ENCODE measurements around the gene ZBTB20. TPM values are rescaled to one million over a fixed set of nuclear protein-coding genes. Genes with fewer than 3 reads are reported as not detected.

ZBTB20 gene
- total and polyA plus RNA-seq, 5 experiments from 2014 or later, result 16.5 to 50.8 (median 22.0) TPM

- DNase-seq (no peak), ATAC-seq (no peak)
- Mint-ChIP-seq H3K4me3 (no peak overlapping the region), H3K27ac (no peak overlapping the region), H3K9me3 (no peaks in the 10 kb centered on the region), H3K36me3 (no peaks in the 10 kb centered on the region), H3K27me3 (no peaks in the 10 kb centered on the region), H3K4me1 (peaks cover 0 to 5% (median 2%) of the 10 kb centered on the region in 4 donors)
- POLR2A ChIA-PET, result no interaction called here
Measured at GRCh38 chr3:114466251-114466650, 680.8 kb downstream of the ZBTB20 start.

- H3K9me3 Mint-ChIP-seq, result no peaks in the 10 kb centered on the region
- peaks cover 0 to 6% (median 2%) of the 10 kb centered on the region in 4 donors for H3K4me1 Mint-ChIP-seq
- no peaks in the 10 kb centered on the region for H3K36me3 Mint-ChIP-seq
- ATAC-seq, result no peak
- H3K4me3 Mint-ChIP-seq, result no peak overlapping the region
- H3K27me3 Mint-ChIP-seq, result no peaks in the 10 kb centered on the region
- no peak overlapping the region for H3K27ac Mint-ChIP-seq
- POLR2A ChIA-PET, result interaction anchor here (0.6 kb wide), 1 partner anchor 10 kb away, joined by 4 read pairs; no protein-coding TSS in a partner anchor
- DNase-seq, result no peak
Measured at GRCh38 chr3:114464548-114464947, 682.5 kb downstream of the ZBTB20 start.

- Mint-ChIP-seq H3K4me1 (peaks cover 0 to 13% (median 4%) of the 10 kb centered on the region in 4 donors), H3K27me3 (no peaks in the 10 kb centered on the region), H3K4me3 (no peak overlapping the region), H3K27ac (no peak overlapping the region), H3K36me3 (no peaks in the 10 kb centered on the region), H3K9me3 (no peaks in the 10 kb centered on the region)
- DNase-seq (no peak), ATAC-seq (no peak)
- POLR2A ChIA-PET, result no interaction called here
Measured at GRCh38 chr3:114462750-114463149, 684.3 kb downstream of the ZBTB20 start.

GRCh38 chr3:114460459-114460858 is 686.6 kb downstream of the ZBTB20 start:
- no peak overlapping the region for H3K4me3 Mint-ChIP-seq
- H3K27me3 Mint-ChIP-seq, result no peaks in the 10 kb centered on the region
- H3K36me3 Mint-ChIP-seq, result no peaks in the 10 kb centered on the region
- no peak overlapping the region for H3K27ac Mint-ChIP-seq
- ATAC-seq (no peak), DNase-seq (no peak)
- H3K4me1 Mint-ChIP-seq, result peaks cover 0 to 7% (median 4%) of the 10 kb centered on the region in 4 donors
- H3K9me3 Mint-ChIP-seq, result no peaks in the 10 kb centered on the region
- POLR2A ChIA-PET, result no interaction called here

GRCh38 chr3:114456742-114457141 is 690.3 kb downstream of the ZBTB20 start:
- Mint-ChIP-seq H3K9me3 (no peaks in the 10 kb centered on the region), H3K4me1 (peaks cover 2 to 10% (median 9%) of the 10 kb centered on the region in 4 donors), H3K27me3 (no peaks in the 10 kb centered on the region), H3K36me3 (no peaks in the 10 kb centered on the region), H3K27ac (no peak overlapping the region), H3K4me3 (no peak overlapping the region)
- ATAC-seq (no peak), DNase-seq (no peak)
- POLR2A ChIA-PET, result no interaction called here

- Mint-ChIP-seq H3K27ac (no peak overlapping the region), H3K4me3 (no peak overlapping the region), H3K9me3 (no peaks in the 10 kb centered on the region), H3K4me1 (peaks cover 2 to 19% (median 14%) of the 10 kb centered on the region in 4 donors), H3K36me3 (no peaks in the 10 kb centered on the region), H3K27me3 (no peaks in the 10 kb centered on the region)
- DNase-seq, result no peak
- ATAC-seq, result no peak
- POLR2A ChIA-PET, result no interaction called here
Measured at GRCh38 chr3:114455432-114455831, 691.7 kb downstream of the ZBTB20 start.

GRCh38 chr3:114454551-114455251 is 692.4 kb downstream of the ZBTB20 start:
- peak in 4 of 10 donors; percentile 1 to 16 (median 11) for DNase-seq
- no peak for ATAC-seq
- Mint-ChIP-seq H3K27ac (no peak overlapping the region), H3K27me3 (no peaks in the 10 kb centered on the region), H3K4me3 (no peak overlapping the region), H3K36me3 (no peaks in the 10 kb centered on the region), H3K4me1 (peaks cover 0 to 20% (median 14%) of the 10 kb centered on the region in 4 donors), H3K9me3 (no peaks in the 10 kb centered on the region)
- POLR2A ChIA-PET, result interaction anchor here (0.7 kb wide), 1 partner anchor 10 kb away, joined by 4 read pairs; no protein-coding TSS in a partner anchor

- Mint-ChIP-seq H3K9me3 (no peaks in the 10 kb centered on the region), H3K27ac (peak overlapping the region in 1 of 10 donors; percentile 9), H3K27me3 (no peaks in the 10 kb centered on the region), H3K36me3 (no peaks in the 10 kb centered on the region), H3K4me3 (peak overlapping the region in 3 of 10 donors; percentile 2 to 44 (median 11)), H3K4me1 (peaks cover 2 to 20% (median 12%) of the 10 kb centered on the region in 4 donors)
- POLR2A ChIA-PET, result no interaction called here
- DNase-seq (no peak), ATAC-seq (no peak)
Measured at GRCh38 chr3:114453361-114453780, 693.7 kb downstream of the ZBTB20 start.

- ATAC-seq, result no peak
- no peaks in the 10 kb centered on the region for H3K27me3 Mint-ChIP-seq
- DNase-seq, result no peak
- no peaks in the 10 kb centered on the region for H3K36me3 Mint-ChIP-seq
- POLR2A ChIA-PET, result no interaction called here
- no peaks in the 10 kb centered on the region for H3K9me3 Mint-ChIP-seq
- peaks cover 3 to 20% (median 14%) of the 10 kb centered on the region in 4 donors for H3K4me1 Mint-ChIP-seq
- no peak overlapping the region for H3K4me3 Mint-ChIP-seq
- peak overlapping the region in 1 of 10 donors; percentile 9 for H3K27ac Mint-ChIP-seq
Measured at GRCh38 chr3:114452937-114453336, 694.2 kb downstream of the ZBTB20 start.

GRCh38 chr3:114452256-114452655 is 694.8 kb downstream of the ZBTB20 start:
- H3K27ac Mint-ChIP-seq, result no peak overlapping the region
- peaks cover 5 to 20% (median 14%) of the 10 kb centered on the region in 4 donors for H3K4me1 Mint-ChIP-seq
- H3K27me3 Mint-ChIP-seq, result no peaks in the 10 kb centered on the region
- H3K36me3 Mint-ChIP-seq, result no peaks in the 10 kb centered on the region
- DNase-seq (no peak), ATAC-seq (no peak)
- POLR2A ChIA-PET, result no interaction called here
- H3K4me3 Mint-ChIP-seq, result no peak overlapping the region
- H3K9me3 Mint-ChIP-seq, result no peaks in the 10 kb centered on the region

GRCh38 chr3:114451561-114452018 is 695.5 kb downstream of the ZBTB20 start:
- ATAC-seq (no peak), DNase-seq (no peak)
- POLR2A ChIA-PET, result no interaction called here
- Mint-ChIP-seq H3K9me3 (no peaks in the 10 kb centered on the region), H3K27me3 (no peaks in the 10 kb centered on the region), H3K36me3 (no peaks in the 10 kb centered on the region), H3K27ac (no peak overlapping the region), H3K4me1 (peaks cover 5 to 20% (median 14%) of the 10 kb centered on the region in 4 donors), H3K4me3 (no peak overlapping the region)

- Mint-ChIP-seq H3K4me1 (peaks cover 5 to 20% (median 14%) of the 10 kb centered on the region in 4 donors), H3K36me3 (no peaks in the 10 kb centered on the region), H3K9me3 (no peaks in the 10 kb centered on the region), H3K27me3 (no peaks in the 10 kb centered on the region), H3K27ac (peak overlapping the region in 1 of 10 donors; percentile 66), H3K4me3 (no peak overlapping the region)
- POLR2A ChIA-PET, result no interaction called here
- DNase-seq (no peak), ATAC-seq (no peak)
Measured at GRCh38 chr3:114451051-114451451, 696.0 kb downstream of the ZBTB20 start.

- no peak overlapping the region for H3K27ac Mint-ChIP-seq
- H3K4me1 Mint-ChIP-seq, result peaks cover 7 to 20% (median 14%) of the 10 kb centered on the region in 4 donors
- POLR2A ChIA-PET, result no interaction called here
- DNase-seq, result no peak
- H3K36me3 Mint-ChIP-seq, result no peaks in the 10 kb centered on the region
- H3K9me3 Mint-ChIP-seq, result no peaks in the 10 kb centered on the region
- no peaks in the 10 kb centered on the region for H3K27me3 Mint-ChIP-seq
- no peak overlapping the region for H3K4me3 Mint-ChIP-seq
- no peak for ATAC-seq
Measured at GRCh38 chr3:114450008-114450596, 697.0 kb downstream of the ZBTB20 start.
